HG02571 (cell line): ENCODE results near the gene IQSEC3.

Experiments used
- ATAC-seq: cut with Tn5 transposase; IDR thresholded peaks from one replicate; pipeline ENCODE4 v1.9.1; 2021; ENCODE audit warnings: mild to moderate bottlenecking, moderate library complexity; ENCODE audit not compliant: unreplicated experiment

IQSEC3 gene

DNA sequence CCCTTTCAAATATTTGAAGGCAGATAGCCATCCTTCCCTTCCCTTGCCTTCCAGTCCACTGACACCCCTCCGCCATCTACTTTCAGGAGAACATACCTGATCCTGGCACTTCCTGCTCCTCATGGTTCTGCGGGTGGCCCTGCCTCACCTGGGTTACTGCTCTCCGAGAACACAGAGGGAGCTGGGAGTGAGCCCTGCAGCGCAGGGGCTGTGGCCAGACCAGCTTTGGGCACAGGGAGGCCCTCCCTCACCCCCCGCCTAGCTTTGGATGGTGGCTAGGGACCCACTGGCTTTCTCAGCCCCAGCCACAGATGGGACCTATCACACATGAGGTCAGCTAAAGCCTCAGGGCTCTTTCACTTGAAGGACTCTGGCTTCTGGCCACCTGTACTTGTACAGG lies 12.4 kb downstream of the IQSEC3 start:
- no peak for ATAC-seq

DNA sequence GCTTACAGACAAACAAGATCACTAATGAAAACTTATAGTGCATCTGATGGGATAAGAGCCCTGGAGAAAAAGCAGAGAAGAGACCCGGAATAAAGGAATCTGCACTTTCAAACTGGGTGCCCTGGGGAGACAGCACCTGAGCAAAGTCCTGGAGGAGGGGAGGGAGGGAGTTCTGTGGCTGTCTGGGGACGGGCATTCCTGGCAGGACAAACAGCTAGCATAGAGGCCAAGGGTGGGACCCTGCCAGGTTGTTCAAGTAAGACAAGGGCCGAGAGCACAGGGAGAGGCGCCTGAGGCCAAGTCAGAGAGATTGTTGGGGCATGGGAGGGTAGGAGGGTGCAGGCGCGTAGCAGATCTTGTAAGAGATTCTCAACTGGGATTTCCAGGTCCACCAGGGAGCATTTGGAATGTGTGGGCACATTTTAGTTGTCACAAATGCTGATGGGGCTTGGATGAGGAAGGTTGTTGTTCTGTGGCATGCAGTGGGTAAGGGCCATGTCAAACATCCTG lies 14.2 kb downstream of the IQSEC3 start:
- no peak for ATAC-seq

DNA sequence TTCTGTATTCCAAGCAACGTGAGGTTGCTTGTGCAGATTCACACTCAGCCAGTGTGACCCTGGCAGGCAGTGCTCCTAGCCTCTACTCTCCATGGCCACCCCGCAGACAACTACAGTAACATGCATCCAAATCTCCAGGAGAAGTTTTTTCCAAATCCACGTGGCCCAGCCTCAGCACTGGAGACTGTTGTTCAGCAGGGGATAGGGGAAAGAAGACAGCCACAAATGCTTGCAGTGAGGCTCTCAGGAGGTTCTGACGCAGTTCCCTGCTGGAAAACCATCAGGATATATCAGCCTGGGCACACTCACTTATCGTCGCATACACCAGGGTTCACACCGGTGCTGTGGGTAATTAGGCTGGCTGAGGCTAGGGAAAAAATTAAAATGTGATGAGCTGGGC lies 16.2 kb downstream of the IQSEC3 start:
- no peak for ATAC-seq

DNA sequence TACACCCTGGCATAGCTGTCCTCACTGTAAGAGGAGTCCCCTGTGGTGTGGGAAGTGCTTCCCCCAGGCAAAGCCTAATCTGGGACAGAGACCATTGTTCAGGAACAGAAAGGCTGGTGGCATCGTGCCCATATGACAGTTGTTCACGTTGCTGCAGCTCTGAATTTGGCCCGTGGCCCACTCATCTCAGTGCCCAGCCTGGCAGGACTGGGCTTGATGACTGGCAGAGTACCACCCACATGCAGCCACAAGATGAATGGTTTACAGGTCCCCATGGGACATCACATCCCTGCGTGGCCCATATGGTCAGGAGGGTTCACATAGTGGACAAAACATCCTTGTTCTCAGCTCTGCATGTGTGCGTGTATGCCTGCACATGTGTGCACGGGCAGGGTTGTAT lies 17.5 kb downstream of the IQSEC3 start:
- ATAC-seq = no peak

DNA sequence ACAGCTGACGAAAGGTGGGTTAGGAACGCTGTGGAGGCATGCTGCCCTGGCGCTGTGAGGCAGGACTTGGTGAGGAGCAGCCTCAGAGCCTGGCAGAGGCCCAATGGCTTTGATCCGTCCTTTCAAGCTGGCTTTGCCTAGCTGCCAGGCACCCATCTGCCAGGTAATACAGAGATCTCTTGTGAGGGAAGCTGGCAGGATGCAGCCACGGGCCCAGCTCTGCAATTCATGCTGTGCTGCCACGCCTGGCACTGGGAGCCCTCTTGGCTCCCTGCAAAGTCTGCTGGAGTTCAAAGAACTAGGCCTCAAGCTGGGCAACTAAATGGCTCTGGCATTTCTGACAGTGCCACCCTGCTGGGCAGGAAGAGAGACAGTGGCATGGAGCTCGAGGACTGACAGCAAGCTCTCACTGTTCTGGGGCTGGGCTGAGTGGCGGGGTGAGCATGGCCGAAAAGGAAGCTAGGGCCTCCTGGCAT lies 18.7 kb downstream of the IQSEC3 start:
- ATAC-seq = no peak

DNA sequence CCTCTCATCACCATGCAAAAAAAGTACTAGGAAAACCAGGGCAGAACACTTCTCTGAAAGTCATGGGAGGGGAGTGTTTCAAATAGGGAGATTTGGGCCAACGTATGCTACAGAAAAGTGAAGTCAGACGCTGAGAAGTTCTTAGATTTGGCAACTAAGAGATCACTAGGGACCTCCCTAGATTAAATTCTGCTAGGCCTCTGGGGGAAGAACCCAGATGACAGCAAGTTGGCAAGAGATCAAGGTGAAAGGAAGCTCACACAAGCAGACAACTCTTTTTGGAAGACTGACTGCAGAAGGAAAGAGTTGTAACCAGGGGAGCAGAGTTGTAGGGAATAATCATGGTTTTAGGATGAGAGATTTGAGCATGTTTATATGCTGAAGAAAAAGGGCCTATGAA lies 20.7 kb downstream of the IQSEC3 start:
- ATAC-seq = no peak

DNA sequence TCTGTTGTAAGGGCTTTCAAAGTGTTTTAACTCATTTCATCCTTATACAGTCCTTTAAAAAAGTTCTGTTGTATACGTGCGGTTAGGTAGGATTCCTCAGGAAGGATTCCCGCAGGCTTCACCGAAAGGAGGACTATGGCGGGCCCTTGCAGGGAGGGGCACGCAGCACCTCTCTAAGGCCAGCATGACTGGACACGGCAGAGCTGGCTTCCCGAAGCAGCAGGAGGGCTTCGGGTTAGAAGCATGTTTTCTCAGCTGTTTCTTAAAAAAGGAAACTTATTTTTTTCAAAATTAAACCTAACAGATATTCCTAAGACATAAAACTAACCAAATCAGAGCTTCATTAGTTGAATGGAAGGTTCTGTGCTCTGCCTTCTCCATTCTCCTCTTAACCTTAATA lies 21.3 kb downstream of the IQSEC3 start:
- no peak for ATAC-seq

DNA sequence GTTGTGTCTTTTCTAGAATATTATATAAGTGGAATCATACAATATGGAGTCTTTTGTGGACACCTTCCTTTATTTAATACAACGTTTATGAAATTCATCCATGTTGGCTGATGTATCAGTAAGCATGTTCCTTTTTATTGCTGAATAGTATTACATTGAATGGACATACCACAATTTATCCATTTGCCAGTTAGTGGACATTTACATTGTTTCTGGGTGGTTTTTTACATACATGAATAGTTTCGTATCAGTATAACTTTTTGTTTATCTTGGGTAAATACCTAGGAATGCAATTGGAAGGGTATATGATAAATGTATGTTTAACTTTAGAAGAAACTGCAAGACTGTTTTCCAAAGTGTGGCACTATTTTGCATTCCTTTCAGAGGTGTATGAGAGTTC lies 23.1 kb downstream of the IQSEC3 start:
- no peak for ATAC-seq

DNA sequence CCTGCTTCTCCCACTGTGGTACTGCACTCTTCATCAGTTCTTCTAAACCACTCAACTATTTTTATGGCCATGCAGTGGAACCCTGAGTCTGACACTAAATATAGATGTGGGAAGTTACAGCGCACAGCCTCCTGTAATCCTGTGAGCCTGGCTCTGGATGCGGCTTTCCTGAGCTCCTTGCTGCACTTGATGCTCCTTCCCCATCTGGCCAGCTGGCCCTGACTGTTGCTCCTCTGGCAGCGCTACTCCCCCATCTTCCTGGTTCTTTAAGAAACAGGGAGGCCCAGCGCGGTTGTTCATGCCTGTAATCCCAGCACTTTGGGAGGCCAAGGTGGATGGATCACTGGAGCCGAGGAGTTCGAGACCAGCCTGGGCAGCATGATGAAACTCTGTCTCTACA lies 24.6 kb downstream of the IQSEC3 start:
- ATAC-seq = no peak

DNA sequence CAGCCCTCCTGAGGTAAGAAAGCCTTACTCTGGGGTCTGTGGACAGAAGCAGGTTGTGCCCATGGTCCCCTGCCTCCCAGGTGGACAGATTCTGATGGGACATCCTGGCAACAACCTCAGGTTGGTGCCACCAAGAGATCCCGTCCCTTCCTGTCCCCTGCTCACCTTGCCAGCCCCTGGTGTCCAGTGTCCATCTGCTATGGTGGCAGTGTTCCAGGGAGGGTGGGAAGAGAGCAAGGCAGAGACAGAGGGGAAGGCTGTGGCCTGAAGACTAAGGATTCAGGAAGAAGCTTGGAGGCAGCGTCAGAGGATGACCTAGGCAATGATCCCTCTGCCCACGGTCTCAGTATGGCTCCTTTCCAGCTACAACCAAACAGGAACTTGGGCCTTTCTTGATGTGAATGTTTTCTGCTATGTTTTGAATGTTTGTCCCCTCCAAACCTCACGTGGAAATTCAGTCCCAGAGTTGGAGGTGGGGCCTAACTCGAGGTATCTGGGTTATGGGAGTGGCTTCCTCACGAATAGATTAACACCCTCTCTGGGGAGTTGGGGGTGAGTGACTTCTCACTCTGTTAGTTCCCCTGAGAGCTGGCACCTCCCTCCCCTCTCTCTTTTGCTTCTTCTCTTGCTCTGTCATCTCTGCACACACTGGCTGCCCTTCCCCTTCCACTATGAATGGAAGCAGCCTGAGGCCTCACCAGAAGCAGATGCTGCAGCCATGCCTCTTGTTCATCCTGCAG lies 26.9 kb downstream of the IQSEC3 start:
- ATAC-seq = no peak

DNA sequence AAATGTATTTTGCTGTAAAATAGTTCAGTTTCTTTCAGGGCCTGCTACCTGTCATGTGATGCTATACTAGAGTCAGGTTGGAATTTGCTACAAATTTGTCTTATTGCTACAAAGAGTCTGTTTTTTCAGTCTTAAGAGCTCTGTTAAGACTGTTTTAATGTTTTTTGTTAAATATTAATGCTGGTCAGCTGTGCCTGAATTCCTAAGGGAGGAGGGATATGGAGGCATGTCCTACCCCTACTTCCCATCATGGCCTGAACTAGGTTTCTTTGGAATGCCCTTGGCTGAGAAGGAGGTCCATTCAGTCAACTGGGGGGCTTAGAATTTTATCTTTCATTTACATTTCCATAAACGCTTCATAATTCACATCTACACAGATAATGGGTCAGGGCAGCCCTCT lies 30.0 kb downstream of the IQSEC3 start:
- ATAC-seq = no peak

DNA sequence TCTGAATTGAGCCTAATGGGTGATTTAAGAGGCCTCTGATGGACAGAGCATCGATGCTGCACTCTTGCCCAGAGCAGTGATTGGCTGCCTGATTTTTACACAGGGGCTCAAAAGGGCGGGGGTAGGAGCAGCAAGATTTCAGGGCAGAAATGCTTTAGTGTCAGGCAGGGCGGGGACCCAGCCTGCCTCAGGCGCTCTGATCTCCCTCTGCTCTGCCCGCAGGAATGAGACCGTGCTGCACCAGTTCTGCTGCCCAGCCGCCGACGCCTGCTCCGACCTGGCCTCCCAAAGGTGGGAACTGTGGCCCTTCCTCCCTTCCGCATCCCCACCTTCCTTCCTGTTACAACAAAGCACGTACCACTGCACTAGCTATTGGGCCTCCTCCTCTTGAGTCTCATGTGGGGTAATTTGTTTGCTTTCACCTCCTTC lies 32.4 kb downstream of the IQSEC3 start:
- no peak for ATAC-seq

DNA sequence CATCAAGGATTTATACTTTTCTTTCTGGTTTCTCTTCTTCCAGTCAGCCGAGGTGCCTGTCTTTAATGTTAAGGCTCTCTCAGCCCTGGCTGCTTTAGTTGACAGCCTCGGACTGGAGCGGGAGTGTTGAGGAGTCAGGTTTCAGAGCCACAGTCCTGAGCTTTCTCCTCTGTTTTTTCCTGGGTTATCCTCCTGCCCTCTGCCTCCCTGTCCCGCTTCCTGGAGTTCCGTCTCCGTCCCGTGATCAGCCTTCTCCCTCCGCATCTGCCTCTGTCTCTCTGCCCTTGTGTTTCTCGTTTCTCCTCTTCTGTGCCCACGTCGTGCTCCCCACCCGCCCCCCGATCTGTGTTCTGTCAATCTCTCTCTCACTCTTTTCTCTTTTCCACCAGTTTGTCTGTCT lies 33.0 kb downstream of the IQSEC3 start:
- no peak for ATAC-seq

DNA sequence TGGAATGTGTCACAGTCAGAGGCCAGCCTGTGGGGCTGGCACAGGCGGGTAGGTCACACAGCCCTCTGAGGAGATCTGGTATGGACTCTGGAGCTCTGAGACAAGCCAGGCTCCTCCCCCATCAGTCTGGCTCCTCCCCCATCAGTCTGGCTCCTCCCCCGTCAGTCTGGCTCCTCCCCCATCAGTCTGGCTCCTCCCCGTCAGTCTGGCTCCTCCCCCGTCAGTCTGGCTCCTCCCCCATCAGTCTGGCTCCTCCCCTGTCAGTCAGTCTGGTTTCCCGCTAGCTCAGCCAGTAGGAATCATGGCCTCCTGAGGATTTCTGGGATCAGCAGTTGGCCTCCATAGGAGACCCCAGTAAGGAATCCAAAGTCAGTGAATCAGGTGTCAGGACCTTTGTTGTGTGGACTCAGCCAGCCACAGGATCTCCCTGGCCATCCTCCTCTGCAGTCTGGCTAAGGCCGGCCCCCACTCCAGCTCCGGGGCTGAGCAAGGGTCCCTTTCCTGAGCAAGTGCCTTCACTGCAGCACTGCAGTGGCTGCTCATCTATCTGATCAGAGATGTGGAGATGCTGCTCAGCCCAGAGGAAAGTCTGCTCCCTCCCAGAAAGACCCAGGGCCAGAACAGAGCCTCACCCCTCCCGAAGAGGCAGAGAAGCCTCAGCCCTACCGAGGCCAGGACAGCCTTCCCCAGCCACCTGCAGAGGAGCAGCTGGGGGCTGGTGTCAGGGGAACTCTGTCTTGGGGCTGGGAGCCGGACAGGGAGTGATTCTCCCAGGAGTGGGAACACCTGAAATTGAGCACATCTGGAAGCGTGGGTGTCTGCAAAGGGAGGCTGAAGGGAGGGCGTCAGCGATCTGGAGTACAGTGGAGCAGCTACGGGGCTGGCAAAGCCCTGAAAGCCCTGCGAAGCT lies 35.7 kb downstream of the IQSEC3 start:
- ATAC-seq = no peak

DNA sequence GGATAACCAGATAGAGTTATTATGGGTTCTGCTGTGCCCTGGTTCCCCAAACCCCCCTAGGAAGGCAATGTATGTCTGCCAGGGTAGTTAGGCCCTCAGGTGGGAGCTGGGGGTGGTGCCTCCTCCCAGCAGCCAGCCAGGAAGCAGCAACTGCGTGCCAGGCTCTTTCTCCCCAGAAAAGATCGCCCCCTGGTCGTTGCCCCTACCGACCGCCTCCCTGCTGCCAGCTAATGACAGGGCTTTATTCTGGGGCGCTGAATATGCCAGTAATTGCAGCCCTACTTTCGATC lies 36.3 kb downstream of the IQSEC3 start:
- ATAC-seq = no peak

DNA sequence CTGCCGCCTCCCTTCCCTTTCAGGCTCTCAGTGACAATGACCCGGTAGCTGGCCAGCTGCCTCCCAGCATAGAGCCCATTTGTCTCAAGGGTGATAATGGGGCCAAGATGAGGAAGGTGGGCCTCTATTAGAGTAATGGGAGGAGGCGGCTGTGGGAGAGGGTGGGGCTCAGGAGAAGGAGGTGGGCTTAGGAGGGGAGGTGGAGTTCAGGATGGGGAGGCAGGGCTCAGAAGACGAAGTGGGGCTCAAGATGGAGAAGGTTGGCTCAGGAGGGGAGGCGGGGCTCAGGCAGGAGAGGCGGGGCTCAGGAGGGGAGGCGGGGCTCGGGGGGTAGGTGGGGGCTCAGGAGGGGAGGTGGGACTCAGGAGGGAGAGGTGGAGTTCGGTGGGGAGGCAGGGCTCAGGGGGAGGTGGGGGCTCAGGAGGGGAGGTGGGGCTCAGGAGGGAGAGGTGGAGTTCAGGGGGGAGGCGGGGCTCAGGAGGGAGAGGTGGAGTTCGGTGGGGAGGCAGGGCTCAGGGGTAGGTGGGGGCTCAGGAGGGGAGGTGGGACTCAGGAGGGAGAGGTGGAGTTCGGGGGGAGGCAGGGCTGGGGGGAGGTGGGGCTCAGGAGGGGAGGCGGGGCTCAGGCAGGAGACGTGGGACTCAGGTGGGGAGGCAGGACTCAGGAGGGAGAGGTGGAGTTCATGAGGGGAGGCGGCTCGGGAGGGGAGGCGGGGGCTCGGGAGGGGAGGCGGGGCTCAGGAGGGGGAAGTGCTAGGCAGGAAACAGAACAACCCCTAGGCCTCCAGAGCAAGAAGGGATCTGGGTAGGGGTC lies 36.8 kb downstream of the IQSEC3 start:
- no peak for ATAC-seq

DNA sequence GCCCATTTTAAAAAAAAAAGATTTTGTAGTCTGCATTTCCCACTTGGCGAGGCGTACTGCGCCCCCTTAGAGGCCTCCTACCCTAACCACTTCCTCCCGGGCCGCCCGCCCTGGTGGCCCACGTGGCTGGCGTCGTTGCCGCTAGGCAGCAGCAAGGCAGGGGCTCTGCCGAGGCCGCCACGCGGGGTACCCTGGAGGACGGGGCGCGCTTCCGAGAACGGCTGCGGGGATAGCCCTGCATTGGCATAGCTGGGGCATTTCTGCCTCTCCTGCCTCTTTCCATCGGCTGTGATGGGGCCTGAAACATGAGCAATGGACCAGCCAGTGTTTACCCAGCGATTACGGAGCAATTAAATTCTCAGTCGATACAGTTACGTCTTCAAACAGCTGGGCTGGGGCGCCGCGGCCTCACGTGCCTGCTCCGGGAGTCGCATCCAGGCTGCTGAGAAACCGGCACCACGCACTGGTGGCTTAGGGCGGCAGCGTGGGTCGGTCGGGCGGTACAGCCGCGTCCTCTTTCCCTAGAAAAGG lies 38.0 kb downstream of the IQSEC3 start:
- no peak for ATAC-seq

DNA sequence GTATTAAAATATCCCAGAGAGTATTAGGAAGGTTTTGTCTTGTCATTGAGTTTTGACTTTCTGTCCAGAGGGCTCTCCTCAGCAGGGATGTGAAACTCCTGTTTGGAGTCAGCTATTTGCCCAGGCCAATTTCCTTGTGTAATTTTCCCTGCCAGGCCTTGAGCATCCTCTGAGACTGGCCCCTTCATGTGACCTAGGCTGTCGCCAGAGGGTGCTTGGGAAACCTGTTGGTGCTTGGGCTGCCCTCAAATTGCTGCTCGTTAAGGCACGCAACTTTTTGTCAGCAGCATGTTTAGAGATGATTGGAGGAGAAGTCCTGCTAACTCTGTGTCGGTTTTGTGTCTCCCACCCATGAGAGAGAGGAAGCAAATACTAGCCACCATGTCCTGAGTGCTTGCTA lies 39.1 kb downstream of the IQSEC3 start:
- ATAC-seq = no peak

DNA sequence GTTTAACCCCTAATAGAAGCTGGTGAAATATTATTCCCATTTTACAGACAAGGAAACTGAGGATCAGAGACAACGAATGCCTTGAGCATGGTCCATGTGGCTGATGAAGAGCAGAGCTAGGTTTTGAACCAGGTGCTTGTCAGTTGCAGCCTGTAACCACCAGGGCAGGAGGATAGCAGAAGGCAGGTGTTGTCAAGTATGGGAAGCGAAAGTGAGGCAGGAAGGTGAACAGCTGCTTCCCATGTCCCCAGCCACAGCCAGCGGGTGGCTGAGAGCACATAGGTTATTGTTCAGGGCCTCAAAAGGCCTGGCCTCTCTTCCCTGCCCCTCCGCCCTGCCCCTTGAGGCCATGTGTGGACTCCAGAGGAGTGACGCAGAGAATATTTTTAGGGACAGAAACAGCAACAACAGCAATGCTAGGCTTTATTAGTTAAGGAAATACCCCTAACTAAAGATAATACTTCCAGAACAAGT lies 39.6 kb downstream of the IQSEC3 start:
- ATAC-seq = peak; percentile 89

DNA sequence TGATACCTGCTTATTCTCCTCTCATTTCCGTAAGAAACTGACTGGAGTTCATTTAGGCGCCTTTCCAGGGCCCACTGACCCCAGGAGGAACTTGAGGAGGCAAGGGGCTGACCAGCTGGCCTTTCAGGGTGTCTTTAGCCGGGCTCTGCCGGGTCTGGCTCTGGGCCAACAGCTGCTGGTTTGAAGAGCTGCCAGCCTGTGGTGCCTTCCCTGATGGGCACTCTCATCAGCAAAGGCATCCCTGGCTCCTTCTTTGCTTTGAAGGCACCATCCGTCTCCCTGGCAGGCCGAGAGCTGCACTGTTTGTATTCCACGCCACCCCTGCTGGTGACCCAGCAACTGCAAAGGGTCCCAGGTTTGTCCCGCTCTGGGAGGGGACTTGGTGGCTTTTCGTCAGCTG lies 42.0 kb downstream of the IQSEC3 start:
- no peak for ATAC-seq

DNA sequence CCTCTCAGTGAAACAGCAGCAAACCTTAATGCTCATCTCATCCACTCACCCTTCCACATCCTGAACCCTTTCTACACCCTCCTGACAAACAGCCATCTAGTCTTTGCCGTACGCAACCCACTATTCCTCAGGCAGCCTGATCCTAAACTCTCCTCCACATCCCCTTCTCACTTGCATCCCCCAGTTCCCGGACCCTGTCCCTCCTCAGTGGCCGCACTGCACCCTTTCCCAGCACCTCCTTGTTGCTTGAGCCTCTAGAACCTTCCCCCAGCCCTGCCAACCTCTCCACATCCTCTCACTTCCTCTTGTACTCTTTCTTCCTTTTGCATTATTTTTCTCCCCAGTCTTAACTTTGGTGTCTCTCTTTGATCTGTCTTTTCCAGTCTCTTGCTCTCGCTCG lies 42.9 kb downstream of the IQSEC3 start:
- no peak for ATAC-seq
